Activated naive CD8-positive, alpha-beta T cell treated with anti-CD3 and anti-CD28 coated beads, Interleukin-2, amount 50 U/mL, for 24 hours (primary cell): Measurements from ENCODE around the gene CCDC136.

Experiments
- ATAC-seq: fragments of 150-1000 bp; cut with Tn5 transposase; one replicate; pipeline ENCODE4 v1.10.0; 2021
- DNase-seq: peaks from one replicate; pipeline ENCODE4 v3.0.0; 2021
- H3K27ac Mint-ChIP-seq: one replicate; pipeline ENCODE4 v1.8.0; 2021; ENCODE audit warnings: mild to moderate bottlenecking, mixed read lengths
- H3K27me3 Mint-ChIP-seq: one replicate; pipeline ENCODE4 v1.8.0; 2021; ENCODE audit warnings: mixed read lengths
- H3K36me3 Mint-ChIP-seq: one replicate; pipeline ENCODE4 v1.8.0; 2021; ENCODE audit warnings: low read depth, mixed read lengths
- H3K4me1 Mint-ChIP-seq: one replicate; pipeline ENCODE4 v1.8.0; 2021; ENCODE audit warnings: mixed read lengths
- H3K4me3 Mint-ChIP-seq: one replicate; pipeline ENCODE4 v1.8.0; 2021; ENCODE audit warnings: mild to moderate bottlenecking, moderate library complexity, mixed read lengths
- H3K9me3 Mint-ChIP-seq: one replicate; pipeline ENCODE4 v1.8.0; 2021; ENCODE audit warnings: mixed read lengths

CCDC136 gene

GRCh38 chr7:128790315-128791041 is 1.3 kb upstream of the CCDC136 start:
- ATAC-seq (no peak), DNase-seq (no peak)
- Mint-ChIP-seq H3K4me3 (peak overlapping the region; percentile 81), H3K4me1 (peaks cover 6% of the 10 kb centered on the region), H3K9me3 (no peaks in the 10 kb centered on the region), H3K27ac (peak overlapping the region; percentile 65), H3K36me3 (no peaks in the 10 kb centered on the region), H3K27me3 (peaks cover 10% of the 10 kb centered on the region)

- Mint-ChIP-seq H3K36me3 (no peaks in the 10 kb centered on the region), H3K9me3 (no peaks in the 10 kb centered on the region), H3K4me3 (peak overlapping the region; percentile 81), H3K27ac (no peak overlapping the region), H3K4me1 (peaks cover 6% of the 10 kb centered on the region), H3K27me3 (peaks cover 10% of the 10 kb centered on the region)
- ATAC-seq, result no peak
- DNase-seq, result no peak
These were observed 182 bp downstream of the CCDC136 start for GRCh38 chr7:128791972-128792327.

GRCh38 chr7:128792471-128793180 is 858 bp downstream of the CCDC136 start:
- DNase-seq (no peak), ATAC-seq (no peak)
- Mint-ChIP-seq H3K27ac (no peak overlapping the region), H3K9me3 (no peaks in the 10 kb centered on the region), H3K4me3 (peak overlapping the region; percentile 23), H3K4me1 (peaks cover 6% of the 10 kb centered on the region), H3K36me3 (no peaks in the 10 kb centered on the region), H3K27me3 (peaks cover 7% of the 10 kb centered on the region)

GRCh38 chr7:128793181-128793547 is 1.4 kb downstream of the CCDC136 start:
- H3K27me3 Mint-ChIP-seq, result peaks cover 7% of the 10 kb centered on the region
- H3K36me3 Mint-ChIP-seq, result no peaks in the 10 kb centered on the region
- no peak for DNase-seq
- H3K4me1 Mint-ChIP-seq, result peaks cover 6% of the 10 kb centered on the region
- H3K9me3 Mint-ChIP-seq, result no peaks in the 10 kb centered on the region
- no peak for ATAC-seq
- H3K27ac Mint-ChIP-seq, result no peak overlapping the region
- no peak overlapping the region for H3K4me3 Mint-ChIP-seq

DNA sequence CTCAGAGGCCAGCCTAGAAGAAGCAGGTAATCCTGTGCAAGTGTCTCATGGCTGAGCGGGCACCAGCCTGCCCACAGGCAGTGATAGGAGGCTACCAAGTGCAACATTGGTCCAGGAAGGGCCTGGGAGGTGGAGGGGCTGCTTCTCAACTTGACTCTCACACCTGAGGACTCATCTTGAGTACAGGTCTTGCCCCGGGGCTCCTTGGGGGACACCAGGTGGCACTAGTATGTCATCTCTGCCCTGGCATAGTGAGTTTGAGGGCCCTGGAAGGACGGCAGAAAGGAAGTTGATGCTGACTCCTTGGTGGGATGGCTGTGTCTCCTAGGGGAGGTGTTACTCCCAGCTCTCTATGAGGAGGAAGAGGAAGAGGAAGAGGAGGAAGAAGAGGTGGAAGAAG is 2.3 kb downstream of the CCDC136 start:
- H3K36me3 Mint-ChIP-seq, result no peaks in the 10 kb centered on the region
- no peak overlapping the region for H3K4me3 Mint-ChIP-seq

GRCh38 chr7:128794436-128794835 is 2.7 kb downstream of the CCDC136 start:
- Mint-ChIP-seq H3K36me3 (no peaks in the 10 kb centered on the region), H3K27ac (no peak overlapping the region), H3K4me3 (no peak overlapping the region), H3K4me1 (peaks cover 6% of the 10 kb centered on the region), H3K9me3 (no peaks in the 10 kb centered on the region), H3K27me3 (peaks cover 7% of the 10 kb centered on the region)
- no peak for ATAC-seq
- DNase-seq, result no peak

More for the DNA sequence above, 2.3 kb downstream of the CCDC136 start:
- Mint-ChIP-seq H3K27me3 (peaks cover 7% of the 10 kb centered on the region), H3K9me3 (no peaks in the 10 kb centered on the region), H3K4me1 (peaks cover 6% of the 10 kb centered on the region), H3K27ac (no peak overlapping the region)
- ATAC-seq, result no peak
- DNase-seq, result no peak

- H3K36me3 Mint-ChIP-seq, result no peaks in the 10 kb centered on the region
- H3K4me1 Mint-ChIP-seq, result peaks cover 5% of the 10 kb centered on the region
- H3K27ac Mint-ChIP-seq, result no peak overlapping the region
- no peaks in the 10 kb centered on the region for H3K9me3 Mint-ChIP-seq
- DNase-seq, result no peak
- ATAC-seq, result no peak
- H3K4me3 Mint-ChIP-seq, result no peak overlapping the region
- H3K27me3 Mint-ChIP-seq, result peaks cover 3% of the 10 kb centered on the region
These were observed 3.4 kb downstream of the CCDC136 start for GRCh38 chr7:128795129-128795528.

- Mint-ChIP-seq H3K27ac (no peak overlapping the region), H3K4me1 (no peaks in the 10 kb centered on the region), H3K36me3 (no peaks in the 10 kb centered on the region), H3K27me3 (no peaks in the 10 kb centered on the region), H3K9me3 (no peaks in the 10 kb centered on the region), H3K4me3 (no peak overlapping the region)
- DNase-seq, result no peak
- ATAC-seq, result no peak
These were observed 4.6 kb downstream of the CCDC136 start for GRCh38 chr7:128796327-128796726.

DNA sequence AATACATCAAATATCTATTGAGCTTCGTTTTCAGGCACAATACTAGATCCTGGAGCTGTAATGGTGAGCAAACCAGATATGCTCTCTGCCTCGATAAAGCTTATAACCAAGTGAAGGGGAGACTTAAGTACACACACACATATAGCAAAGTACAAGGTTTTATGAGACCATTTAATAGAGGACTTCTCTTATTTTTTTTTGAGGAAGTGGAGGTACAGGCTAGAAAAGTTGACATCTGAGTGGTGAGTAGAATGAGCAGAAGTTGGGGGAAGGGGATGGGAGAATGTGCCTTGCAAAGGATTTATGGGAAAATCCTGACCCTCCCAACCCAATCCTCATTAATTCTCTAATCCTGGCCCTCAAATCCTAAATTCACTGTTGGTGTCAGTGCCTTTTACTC is 7.7 kb downstream of the CCDC136 start:
- Mint-ChIP-seq H3K4me3 (no peak overlapping the region), H3K9me3 (no peaks in the 10 kb centered on the region), H3K36me3 (no peaks in the 10 kb centered on the region), H3K27me3 (no peaks in the 10 kb centered on the region), H3K27ac (no peak overlapping the region), H3K4me1 (no peaks in the 10 kb centered on the region)
- ATAC-seq (no peak), DNase-seq (no peak)

GRCh38 chr7:128800567-128800966 is 8.8 kb downstream of the CCDC136 start:
- Mint-ChIP-seq H3K27me3 (no peaks in the 10 kb centered on the region), H3K27ac (no peak overlapping the region), H3K9me3 (no peaks in the 10 kb centered on the region), H3K4me1 (no peaks in the 10 kb centered on the region), H3K4me3 (no peak overlapping the region), H3K36me3 (no peaks in the 10 kb centered on the region)
- DNase-seq (no peak), ATAC-seq (no peak)

GRCh38 chr7:128801003-128801402 is 9.2 kb downstream of the CCDC136 start:
- no peak overlapping the region for H3K27ac Mint-ChIP-seq
- no peaks in the 10 kb centered on the region for H3K27me3 Mint-ChIP-seq
- H3K36me3 Mint-ChIP-seq, result no peaks in the 10 kb centered on the region
- no peak overlapping the region for H3K4me3 Mint-ChIP-seq
- H3K9me3 Mint-ChIP-seq, result no peaks in the 10 kb centered on the region
- no peaks in the 10 kb centered on the region for H3K4me1 Mint-ChIP-seq
- ATAC-seq, result no peak
- DNase-seq, result no peak

- no peaks in the 10 kb centered on the region for H3K4me1 Mint-ChIP-seq
- H3K9me3 Mint-ChIP-seq, result no peaks in the 10 kb centered on the region
- ATAC-seq (no peak), DNase-seq (no peak)
- H3K4me3 Mint-ChIP-seq, result no peak overlapping the region
- no peaks in the 10 kb centered on the region for H3K36me3 Mint-ChIP-seq
- H3K27me3 Mint-ChIP-seq, result no peaks in the 10 kb centered on the region
- no peak overlapping the region for H3K27ac Mint-ChIP-seq
These were observed 10.1 kb downstream of the CCDC136 start for GRCh38 chr7:128801667-128802418.

- no peak overlapping the region for H3K4me3 Mint-ChIP-seq
- H3K27ac Mint-ChIP-seq, result no peak overlapping the region
- no peaks in the 10 kb centered on the region for H3K27me3 Mint-ChIP-seq
- H3K36me3 Mint-ChIP-seq, result no peaks in the 10 kb centered on the region
- no peaks in the 10 kb centered on the region for H3K9me3 Mint-ChIP-seq
- no peaks in the 10 kb centered on the region for H3K4me1 Mint-ChIP-seq
- DNase-seq (no peak), ATAC-seq (no peak)
These were observed 12.7 kb downstream of the CCDC136 start for GRCh38 chr7:128804484-128804883.

DNA sequence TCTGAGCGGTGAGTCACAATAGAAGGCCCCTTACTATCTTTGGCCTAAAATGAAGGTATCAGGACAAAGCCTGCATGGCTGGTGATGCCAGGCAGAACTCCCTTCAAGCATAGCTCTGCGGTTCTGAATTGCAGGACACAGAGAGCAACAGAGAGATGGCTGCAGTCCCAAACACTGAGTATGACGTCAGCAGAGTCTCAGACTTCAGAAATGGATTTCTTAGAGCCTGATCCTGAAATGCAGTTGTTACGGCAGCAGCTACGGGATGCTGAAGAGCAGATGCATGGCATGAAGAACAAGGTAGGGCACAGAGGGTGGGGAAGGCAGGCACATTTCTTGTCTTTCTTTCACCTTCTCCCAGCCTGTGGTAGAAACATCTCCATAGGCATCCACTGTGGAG is 13.5 kb downstream of the CCDC136 start:
- no peaks in the 10 kb centered on the region for H3K36me3 Mint-ChIP-seq
- H3K27ac Mint-ChIP-seq, result no peak overlapping the region
- no peaks in the 10 kb centered on the region for H3K27me3 Mint-ChIP-seq
- no peaks in the 10 kb centered on the region for H3K9me3 Mint-ChIP-seq
- DNase-seq (no peak), ATAC-seq (no peak)
- no peak overlapping the region for H3K4me3 Mint-ChIP-seq
- no peaks in the 10 kb centered on the region for H3K4me1 Mint-ChIP-seq

DNA sequence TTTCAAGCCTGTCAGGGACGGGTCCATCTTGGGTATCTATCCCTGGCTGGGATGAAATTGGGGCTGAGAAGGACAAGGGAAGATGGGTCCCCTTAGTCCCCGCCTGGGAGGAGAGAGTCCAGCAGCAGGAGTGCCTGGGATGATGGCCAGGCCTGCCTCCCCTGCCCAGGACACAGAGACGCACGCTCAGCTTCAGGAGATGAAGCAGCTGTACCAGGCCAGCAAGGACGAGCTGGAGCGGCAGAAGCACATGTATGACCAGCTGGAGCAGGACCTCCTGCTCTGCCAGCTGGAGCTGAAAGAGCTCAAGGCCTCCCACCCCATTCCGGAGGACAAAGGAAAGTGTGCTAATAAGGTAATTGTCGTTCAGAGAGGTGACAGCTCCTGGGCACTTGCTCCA is 15.4 kb downstream of the CCDC136 start:
- Mint-ChIP-seq H3K4me3 (no peak overlapping the region), H3K27me3 (no peaks in the 10 kb centered on the region), H3K27ac (no peak overlapping the region), H3K4me1 (no peaks in the 10 kb centered on the region), H3K36me3 (no peaks in the 10 kb centered on the region), H3K9me3 (no peaks in the 10 kb centered on the region)
- DNase-seq (no peak), ATAC-seq (no peak)
